Left renal cortex interstitium (tissue), 4 donors: Measurements from ENCODE around the gene TRAP1. TPM values are rescaled to one million over a fixed set of nuclear protein-coding genes. Genes with fewer than 3 reads are reported as not detected.
"Not testable (repeated sequence)": the region's sequence is repeated elsewhere in the genome, so short reads cannot be mapped to it uniquely, and the experiment has no call there.

Experiments used
- DNase-seq, 4 donors: peaks; one replicate each; pipeline ENCODE4 v3.0.0-alpha.2; 2013; ENCODE audit warnings: low read depth in 4 of 4, low spot score in 2 of 4, missing footprints in 1 of 4
- polyA plus RNA-seq, 4 donors: library from polyadenylated mRNA; unstranded; fragments of 120-200 nt; gene quantifications; one replicate each; pipeline ENCODE4 v1.2.1, GENCODE V29; 2013; ENCODE audit not compliant: insufficient read length in 4 of 4

Gene TRAP1
- polyA plus RNA-seq, 4 donors, result 94.7 to 121 (median 109) TPM

DNA sequence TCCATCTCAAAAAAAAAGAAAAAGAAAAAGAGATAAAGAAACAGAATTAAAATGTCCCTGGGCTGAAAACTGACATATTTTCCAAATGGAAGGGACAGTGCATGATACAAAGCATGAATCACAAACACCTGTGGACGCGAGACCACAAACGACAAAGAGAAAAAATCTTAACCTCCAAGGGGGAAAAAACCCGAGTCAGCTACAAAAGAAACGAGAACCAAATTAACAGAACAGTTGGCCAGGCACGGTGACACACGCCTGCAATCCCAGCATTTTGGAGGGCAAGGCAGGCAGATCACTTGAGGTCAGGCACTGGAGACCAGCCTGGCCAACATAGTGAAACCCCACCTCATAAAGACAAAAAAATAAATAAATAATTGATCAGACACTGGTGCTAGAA is 1.9 kb downstream of the TRAP1 start:
- DNase-seq, result no peak

DNA sequence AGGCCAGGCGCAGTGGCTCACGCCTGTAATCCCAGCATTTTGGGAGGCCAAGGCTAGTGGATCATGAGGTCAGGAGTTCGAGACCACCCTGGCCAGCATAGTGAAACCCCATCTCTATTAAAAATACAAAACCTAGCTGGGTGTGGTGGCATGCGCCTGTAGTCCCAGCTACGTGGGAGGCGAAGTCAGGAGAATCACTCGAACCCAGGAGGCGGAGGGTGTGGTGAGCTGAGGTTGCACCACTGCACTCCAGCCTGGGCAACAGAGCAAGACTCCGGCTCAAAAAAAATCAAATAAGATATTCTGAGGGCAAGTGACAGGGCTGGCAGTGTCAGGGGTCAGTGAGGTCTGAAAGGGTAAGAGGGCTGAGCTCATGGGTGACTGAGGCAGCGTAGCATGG is 2.9 kb downstream of the TRAP1 start:
- not testable (repeated sequence) for DNase-seq

DNA sequence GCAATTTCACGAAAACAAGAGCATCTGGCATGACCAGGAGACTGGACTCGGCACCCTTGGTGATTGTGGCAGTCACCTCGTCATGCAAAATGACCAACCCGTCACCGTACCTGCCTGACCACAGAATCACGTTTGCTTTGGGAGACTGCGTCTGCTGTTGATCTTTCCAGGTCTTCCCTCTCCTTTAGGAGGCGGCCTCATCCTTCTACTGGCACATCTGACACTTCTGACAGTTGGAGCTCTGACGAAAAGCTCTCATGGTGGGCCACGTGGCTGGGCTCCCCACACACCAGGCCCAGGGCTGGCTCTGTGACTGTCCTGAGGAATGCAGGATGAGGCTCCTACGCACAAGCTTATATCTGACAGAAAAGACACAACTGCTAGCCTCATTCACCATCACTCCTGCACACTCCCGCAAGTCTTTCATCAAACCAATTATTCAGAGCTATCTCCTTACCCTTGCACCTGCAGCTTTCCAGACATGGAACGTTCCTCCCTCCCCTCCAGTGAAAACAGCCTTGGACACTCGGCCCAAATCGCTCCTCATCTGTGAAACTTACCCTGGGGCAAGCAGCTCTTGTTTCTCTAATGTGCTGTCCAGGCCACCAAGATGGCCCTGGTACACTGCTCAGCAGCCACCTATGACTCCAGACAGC is 3.6 kb downstream of the TRAP1 start:
- DNase-seq, result no peak

DNA sequence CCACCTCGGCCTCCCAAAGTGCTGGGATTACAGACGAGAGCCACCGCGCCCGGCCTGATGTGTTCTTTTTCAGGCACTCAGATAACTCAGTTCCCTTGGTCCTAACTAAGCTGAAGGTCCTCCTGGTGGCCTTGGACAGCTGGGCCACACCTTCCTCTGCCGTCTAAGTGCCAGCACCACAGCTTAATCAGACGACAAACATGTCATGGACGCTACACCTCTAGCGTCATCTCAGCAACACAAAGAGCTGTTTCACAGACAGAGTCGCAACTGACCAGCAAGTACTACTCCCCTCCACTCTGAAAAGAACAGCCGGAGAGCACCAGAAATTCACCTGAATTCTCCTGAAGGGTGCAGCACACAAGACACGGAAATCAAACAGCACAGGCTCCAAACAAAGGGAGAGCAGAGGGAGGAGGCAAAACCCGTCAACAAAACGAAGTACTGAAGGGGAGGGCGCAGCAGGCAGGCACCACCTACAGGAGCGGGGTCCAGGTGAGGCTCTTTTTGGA is 4.4 kb downstream of the TRAP1 start:
- DNase-seq, result no peak

DNA sequence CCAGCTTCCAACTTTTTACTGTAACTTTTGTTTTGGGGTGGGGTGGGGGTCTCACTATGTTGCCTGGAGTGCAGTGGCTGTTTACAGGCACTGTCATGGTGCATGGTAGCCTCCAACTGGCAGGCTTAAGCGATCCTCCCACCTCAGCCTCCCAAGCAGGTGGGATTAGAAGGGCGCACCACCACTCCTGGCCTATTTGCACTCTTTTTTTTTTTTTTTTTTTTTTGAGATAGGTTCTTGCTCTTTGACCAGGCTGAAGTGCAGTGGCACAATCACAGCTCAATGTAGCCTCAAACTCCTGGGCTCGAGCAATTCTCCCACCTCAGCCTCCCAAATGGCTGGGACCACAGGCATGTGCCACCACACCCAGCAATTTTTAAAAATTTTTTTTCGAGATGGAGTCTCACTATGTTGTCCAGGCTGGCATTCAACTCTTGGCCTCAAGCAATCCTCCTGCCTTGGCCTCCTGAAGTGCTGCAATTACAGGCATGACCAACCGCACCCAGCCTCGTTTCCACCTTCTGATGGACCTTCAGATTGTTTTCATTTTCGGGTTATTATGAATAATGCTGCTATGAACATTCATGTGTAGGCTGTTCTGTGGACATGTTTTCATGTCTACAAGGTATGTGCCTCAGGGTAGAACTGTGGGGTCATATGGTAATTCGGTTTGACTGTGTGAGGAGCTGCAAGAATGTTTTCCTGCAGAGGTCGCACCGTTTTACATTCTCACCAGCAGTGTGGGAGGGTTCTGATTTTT is 10.9 kb downstream of the TRAP1 start:
- no peak for DNase-seq

DNA sequence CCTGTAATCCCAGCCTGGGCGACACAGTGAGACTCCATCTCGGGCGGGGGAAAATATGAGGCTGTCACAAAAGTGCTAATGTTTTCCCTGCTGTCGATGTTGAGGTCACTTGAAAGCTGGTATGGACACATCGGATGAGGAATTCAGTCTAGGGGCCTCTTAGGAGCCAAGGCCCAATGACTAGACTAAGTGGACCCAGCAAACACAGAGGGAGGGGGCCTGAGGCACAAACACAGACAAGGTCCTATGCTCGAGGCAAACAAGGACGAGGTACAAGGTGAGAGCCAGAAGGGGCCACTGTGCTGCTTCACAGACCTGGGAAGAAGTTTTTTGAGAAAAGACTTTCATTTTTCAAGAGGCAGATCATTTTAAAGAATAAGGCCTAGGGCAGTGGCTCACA is 15.2 kb downstream of the TRAP1 start:
- no peak for DNase-seq

DNA sequence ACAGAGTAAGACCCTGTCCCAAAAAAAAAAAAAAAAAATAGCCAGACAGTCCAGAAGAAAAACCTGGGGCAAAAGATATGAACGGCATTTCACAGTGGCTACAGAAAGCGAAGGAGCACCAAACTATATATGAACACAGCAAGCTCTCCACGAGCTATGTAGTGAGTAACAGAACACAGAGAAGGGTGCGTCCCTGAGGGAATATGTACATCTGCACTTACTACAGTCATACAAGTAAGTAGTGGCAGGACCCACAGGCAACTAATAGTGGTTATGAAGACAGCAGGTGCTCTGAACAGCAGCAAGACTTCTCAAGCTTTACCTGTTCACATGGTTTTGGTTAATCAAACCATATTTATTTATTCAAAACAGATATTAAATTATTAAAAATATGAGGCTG is 15.8 kb downstream of the TRAP1 start:
- DNase-seq, result no peak

DNA sequence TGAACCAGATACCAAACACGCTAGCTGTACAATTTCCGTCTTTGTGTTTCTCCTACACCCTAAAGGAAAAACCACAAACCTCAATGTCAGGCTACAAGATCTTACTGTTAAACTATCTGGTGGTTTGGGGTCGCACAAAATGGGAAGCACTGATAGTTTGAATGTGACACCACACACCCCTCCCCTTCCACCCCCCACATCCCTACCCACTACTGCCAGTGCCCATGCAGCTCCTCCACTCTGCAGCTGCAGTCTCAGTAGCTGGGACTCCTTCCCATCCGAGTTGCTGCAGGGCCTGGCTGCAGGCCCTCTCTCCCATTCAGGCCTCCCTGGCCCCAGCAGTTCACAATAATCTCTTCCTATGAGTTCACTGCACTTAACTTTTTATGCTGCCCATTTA is 18.4 kb downstream of the TRAP1 start:
- no peak for DNase-seq

DNA sequence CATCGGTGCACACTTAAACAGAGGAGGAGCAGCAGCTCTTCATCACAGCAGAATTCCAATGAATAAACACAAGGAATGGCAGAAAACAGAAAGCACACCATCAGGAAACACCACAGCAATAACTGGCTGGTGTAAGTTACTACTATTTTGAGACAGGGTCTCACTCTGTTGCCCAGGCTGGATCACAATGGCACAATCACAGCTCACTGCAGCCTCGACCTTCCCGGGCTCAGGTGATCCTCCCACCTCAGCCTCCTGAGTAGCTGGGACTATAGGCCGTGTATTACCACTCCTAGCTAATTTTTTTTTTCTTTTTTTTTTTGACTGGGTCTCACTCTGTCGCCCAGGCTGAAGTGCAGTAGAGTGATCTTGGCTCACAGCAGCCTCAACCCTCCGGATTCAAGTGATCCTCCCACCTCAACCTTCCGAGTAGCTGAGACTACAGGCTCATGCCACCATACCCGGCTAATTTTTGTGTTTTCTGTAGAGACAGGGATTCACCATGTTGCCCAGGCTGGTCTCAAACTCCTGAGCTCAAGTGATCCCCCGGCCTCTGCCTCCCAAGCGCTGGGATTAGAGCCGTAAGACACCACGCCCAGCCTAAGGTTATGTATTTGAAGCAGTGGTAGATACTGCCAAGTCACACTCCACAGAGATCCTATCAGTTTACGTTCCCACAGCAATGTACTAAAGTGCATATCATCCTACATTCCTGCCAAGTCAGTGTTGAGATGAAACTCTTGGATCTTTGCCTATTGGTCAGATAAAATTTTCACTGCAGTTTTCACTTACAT is 20.7 kb downstream of the TRAP1 start:
- no peak for DNase-seq

DNA sequence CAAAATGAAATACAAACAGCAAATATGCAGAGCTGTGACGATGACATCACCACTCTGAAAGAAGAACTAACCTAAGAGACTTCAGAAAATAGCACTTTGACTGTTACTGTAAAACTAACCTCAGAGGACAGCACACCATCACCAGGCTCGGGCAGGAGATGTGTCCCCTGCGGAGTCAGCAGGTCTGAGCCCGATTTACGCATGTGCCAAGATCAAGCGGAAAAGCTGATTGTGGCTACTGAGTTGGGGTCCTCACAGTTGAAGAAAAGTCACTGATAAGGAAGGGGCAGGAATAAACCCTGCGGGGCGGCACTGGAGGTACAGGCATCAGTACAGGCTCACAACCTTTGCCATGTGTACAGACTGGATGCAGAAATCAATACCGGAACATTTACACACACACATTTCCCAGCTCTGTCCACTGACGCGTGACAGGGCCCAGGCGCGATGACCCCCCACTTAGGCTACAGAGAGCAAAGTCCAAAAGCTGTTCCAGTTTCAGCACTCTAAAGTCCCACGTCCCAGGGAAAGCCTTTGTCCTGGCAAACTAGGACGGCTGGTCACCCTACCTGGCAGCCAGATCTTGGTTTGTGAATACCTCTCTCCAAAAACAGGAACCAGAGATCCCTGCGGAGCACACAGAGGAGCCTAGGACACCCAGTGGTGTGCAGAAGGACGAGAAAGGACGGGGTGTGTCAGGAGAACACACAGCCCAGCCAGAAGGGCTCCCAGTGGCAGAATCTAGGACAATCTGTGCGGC is 21.5 kb downstream of the TRAP1 start:
- no peak for DNase-seq

DNA sequence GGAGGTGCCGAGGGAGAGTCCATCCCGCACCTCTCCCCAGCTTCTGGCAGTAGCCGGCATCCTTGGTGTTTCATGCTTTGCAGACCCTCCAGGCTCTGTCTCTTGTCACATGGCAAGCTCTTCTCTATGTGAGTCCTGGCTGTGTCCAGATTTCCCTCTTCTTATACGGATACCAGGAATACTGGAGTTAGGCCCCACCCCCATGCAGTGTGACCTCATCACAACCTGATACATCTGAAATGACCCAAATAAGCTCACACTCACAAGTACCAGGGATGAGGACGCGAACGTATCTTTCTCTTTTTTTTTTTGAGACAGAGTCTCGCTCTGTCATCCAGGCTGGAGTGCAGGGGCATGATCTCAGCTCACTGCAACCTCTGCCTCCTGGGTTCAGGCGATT is 23.3 kb downstream of the TRAP1 start:
- DNase-seq, result no peak

DNA sequence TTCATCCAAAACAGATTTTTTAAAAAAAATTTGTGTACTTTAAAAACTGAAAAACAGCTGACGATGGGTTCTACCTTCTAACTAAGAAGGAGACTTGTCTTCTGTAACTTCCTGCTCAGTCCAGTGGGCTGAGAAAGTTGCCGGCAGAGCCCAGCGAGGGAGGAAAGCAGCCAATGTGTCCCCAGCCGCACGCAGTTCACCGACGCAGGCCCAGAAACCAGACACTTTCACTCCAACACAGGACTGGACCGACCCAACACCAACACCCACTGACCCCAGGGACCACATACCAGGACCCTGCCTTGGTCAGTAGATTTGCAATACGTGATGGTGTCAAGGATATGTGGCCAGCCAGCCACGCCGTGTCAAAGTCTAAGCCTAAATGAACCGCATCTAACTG is 25.6 kb downstream of the TRAP1 start:
- DNase-seq, result no peak

DNA sequence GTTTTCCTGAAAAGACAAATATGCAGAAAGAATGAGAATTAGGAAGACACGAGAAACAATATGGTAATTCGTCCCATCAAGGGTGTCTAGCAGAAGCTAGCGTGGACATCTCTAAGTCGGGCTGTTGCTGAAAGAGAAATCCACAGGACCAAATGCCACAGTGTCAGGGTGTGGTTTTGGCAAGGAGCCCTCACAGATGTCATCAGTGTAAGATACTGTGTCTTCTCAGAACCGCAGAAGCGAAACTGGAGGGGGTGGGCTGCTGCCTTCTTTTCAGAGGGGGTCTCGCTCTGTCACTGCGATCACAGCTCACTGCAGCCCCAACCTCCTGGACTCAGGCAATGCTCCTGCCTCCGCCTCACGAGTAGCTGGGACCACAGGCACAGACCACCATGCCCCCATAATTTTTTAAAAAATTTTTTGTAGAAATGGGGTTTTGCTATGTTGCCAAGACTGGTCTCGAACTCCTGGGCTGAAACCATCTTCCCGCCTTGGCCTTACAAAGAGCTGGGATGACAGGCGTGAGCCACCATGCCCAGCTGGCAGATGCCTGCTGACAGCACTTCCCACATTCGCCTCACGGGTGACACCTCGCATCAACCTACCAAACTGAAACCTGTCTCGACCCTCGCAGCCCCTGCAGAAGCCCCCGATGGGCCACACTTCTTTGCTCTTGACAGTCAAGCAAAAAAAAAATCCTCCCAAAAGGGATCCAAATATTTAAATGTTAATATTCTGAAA is 26.2 kb downstream of the TRAP1 start:
- DNase-seq, result no peak

DNA sequence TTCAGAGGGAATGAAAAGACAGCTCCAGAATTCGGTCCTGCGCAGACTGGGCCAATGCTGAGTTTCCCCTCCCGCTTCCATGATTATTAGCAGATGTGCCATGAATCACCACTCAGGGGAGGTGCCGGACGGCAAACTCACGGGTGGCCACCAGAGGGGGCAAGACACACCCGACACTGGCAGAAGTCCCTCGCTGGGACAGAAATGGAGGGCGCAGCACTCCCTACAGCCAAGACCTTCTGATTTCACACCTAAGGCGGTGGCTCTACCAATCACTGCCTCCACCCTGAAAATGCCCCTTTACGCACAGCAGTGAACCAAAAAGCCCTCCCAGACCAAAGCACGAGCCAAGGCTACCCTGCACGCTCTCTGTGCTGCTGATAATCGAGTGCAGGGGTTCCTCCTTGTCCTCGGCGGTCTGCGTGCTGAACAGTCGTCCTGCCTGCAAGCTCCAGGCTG is 26.8 kb downstream of the TRAP1 start:
- DNase-seq, result peak; percentile 37 to 76 (median 66)

DNA sequence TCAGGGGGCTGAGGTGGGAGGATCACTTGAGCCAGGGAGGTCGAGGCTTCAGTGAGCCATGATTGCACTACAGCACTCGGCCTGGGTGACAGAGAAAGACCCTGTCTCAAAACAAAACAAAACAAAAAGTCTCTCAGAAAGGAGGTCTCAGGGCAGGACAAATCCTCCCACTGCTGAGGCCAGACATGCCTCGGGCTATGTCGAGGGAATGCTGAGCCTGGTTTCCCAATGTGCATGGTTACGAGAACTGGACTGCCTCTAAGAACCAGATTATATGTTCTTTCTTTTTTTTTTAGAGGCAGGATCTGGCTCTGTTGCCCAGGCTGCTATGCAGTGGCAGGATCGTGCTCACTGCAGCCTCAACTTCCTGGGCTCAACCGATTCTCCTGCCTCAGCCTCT is 27.6 kb downstream of the TRAP1 start:
- no peak for DNase-seq

DNA sequence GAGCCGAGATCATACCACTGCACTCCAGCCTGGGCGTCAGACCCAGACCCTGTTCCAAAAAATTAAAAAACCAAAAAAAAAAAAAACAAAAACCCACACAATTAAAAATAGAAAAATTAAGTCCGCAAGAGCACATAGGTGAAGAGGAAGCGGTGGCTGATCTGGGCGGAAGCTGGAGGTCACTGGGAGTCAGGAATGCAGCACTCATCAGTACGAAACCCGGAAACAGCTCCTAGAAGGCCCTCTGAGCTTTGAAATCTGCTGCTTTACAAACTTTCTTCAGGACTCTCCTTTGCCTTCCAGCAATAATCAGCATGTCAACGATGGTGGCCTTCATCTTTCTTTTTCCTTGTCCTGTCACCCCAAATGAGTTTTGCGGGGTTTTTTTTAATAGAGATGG is 29.5 kb downstream of the TRAP1 start:
- no peak for DNase-seq

DNA sequence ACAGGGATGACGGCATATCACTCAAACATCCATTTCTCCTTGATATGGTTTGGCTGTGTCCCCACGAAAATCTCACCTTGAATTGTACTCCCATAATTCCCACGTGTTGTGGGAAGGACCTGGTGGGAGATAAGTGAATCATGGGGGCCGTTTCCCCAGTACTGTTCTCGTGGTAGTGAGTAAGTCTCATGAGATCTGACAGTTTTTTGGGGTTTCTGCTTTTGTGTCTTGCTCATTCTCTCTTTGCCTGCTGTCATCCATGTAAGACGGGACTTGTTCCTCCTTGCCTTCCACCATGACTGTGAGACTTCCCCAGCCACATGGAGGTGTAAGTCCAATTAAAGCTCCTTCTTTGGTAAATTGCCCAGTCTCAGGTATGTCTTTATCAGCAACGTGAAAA is 30.3 kb downstream of the TRAP1 start:
- no peak for DNase-seq

DNA sequence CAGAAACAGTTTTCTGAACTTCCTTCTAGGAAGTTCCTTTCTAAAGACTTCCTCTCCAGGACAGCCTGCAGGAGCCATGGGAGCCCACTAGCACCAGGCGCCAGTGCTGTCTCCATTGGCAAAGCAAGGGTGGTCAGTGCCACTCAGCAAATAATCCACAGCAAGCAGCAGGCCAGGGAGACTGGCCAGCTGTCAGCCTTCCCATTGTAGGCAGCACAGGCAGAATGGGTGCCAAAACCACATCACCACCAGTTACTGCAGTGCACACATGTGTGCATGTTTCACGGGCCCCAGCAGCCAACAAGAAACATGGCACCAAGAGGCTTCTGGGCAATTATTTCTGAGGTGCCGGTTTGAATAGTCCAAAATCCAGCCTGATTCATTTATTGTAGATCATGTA is 36.1 kb downstream of the TRAP1 start:
- no peak for DNase-seq

DNA sequence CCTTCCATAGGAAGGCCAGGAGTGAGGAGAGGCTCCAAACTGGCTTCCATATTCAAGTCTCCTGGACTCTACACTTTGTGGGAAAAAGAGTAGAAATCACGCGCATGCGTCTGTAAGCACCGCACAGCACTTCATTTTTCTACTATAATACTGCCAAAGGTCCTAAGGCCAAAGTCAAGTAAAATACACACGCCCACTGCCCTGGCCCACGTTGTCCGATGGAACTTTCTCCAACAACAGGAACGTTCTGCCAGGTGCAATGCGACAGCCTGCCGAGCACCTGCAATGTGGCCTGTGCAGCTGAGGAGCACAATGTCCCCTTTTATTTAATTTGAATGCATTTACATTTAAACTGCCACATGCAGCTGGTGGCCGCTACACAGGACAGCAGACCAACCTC is 39.3 kb downstream of the TRAP1 start:
- DNase-seq, result no peak

DNA sequence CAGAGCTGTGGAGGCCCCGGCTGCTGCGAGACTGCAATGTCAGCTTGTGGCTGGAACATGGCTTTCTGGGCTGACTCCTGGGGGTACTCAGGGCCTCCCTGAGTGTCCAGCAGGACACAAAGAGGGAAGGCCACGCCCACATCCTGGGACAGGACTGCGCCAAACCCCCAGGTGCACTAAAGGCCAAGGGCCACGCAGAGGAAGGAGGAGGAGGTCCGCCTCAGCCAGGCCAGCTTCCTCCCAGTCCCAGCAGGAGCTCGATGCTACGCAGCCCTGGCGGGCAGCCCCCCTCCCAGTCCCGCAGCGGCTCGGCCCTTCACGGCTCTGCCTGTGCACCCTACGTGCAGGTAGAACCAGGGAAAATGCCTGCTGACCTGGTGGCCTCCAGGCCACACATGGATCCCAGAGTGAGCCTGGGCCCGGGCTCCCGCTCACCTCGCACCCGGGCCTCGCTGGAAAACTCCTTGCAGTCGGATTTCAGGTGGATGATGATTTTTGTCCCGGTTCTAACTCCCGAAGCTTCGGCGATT is 41.7 kb downstream of the TRAP1 start:
- DNase-seq, result no peak
